Body of pancreas (tissue), 4 donors: ENCODE measurements around the gene SZRD1. TPM values are rescaled to one million over a fixed set of nuclear protein-coding genes. Genes with fewer than 3 reads are reported as not detected.
"Not testable (repeated sequence)": the region's sequence is repeated elsewhere in the genome, so short reads cannot be mapped to it uniquely, and the experiment has no call there.

ENCODE experiments used
- ATAC-seq: fragments of 150-250 bp; one replicate; pipeline ENCODE4 v1.9.1; 2016
- DNase-seq, 4 donors: peaks; one replicate each; pipeline ENCODE4 v3.0.0-alpha.2; 2019
- H3K27ac ChIP-seq, 4 donors: fragments of 200-600 bp; sonication (generic); 1 replicate in 3 of 4; 2 replicates in 1 of 4; pipeline versions ENCODE4 v1.5.1 to v1.6.1; 2016 to 2019; ENCODE audit warnings: mild to moderate bottlenecking in 1 of 4, mixed read lengths in 1 of 4, moderate library complexity in 1 of 4
- H3K27me3 ChIP-seq, 2 donors: fragments of 200-600 bp; sonication (generic); one replicate each; pipeline ENCODE4 v1.6.0; 2016; ENCODE audit warnings: mild to moderate bottlenecking in 1 of 2
- H3K36me3 ChIP-seq, 2 donors: fragments of 200-600 bp; sonication (generic); replicated peaks in 1 of 2; 2 replicates each; pipeline ENCODE4 v1.5.1; 2016; ENCODE audit warnings: low read depth in 2 of 2; ENCODE audit not compliant: insufficient read depth in 1 of 2
- H3K4me1 ChIP-seq: fragments of 200-600 bp; sonication (generic); one replicate; pipeline ENCODE4 v1.6.0; 2016
- H3K4me3 ChIP-seq, 2 donors: fragments of 200-600 bp; sonication (generic); 1 replicate in 1 of 2; 2 replicates in 1 of 2; pipeline ENCODE4 v1.5.1; 2016 to 2019
- H3K9me3 ChIP-seq, 3 donors: fragments of 200-600 bp; sonication (generic); 1 replicate in 2 of 3; 2 replicates in 1 of 3; pipeline ENCODE4 v1.5.1; 2016
- CTCF ChIP-seq, 7 experiments: fragments of 450-650 bp in 4 of 7; fragments of 200-600 bp in 3 of 7; sonication (generic) in 3 of 7; IDR thresholded peaks; one replicate each; pipeline ENCODE4 v1.5.1; 2016 to 2019; ENCODE audit warnings: antibody characterized with exemption in 7 of 7
- POLR2A ChIP-seq, 3 donors: fragments of 450-650 bp; IDR thresholded peaks; one replicate each; pipeline ENCODE4 v1.6.1; 2016; ENCODE audit warnings: antibody characterized with exemption in 3 of 3, mild to moderate bottlenecking in 2 of 3
- WGBS, 2 donors: methylation state at CpG; one replicate each; pipeline ENCODE4 v1.1.5; 2017; 5-methylcytosine and 5-hydroxymethylcytosine counted together
- intact Hi-C: fragments of 100-400 bp; cut with DNase I; formaldehyde crosslinking; loops from one replicate; pipeline ENCODE4 v1.15.1; 2023
- total RNA-seq, 2 donors: library from RNA; depleted of rRNA; stranded (reverse); fragments of >200 nt; gene quantifications; one replicate each; pipeline ENCODE4 v1.1.0, GENCODE V29; 2016

SZRD1 gene
- total RNA-seq, 2 donors from 2014 or later: 26.4 to 29.8 TPM

- H3K4me1 ChIP-seq: peaks cover under 1% of the 10 kb centered on the region
- intact Hi-C loops: loop anchor here (10.0 kb wide), 1 partner anchor 88 kb away; no protein-coding TSS in a partner anchor
- DNase-seq: no peak
- no peaks in the 10 kb centered on the region for H3K27me3 ChIP-seq
- H3K36me3 ChIP-seq: no peaks in the 10 kb centered on the region
- H3K27ac ChIP-seq: no peak overlapping the region
- TF ChIP-seq POLR2A (IDR thresholded peaks at IDR 0.05) (no peak), CTCF (IDR thresholded peaks at IDR 0.05) (no peak)
- no peaks in the 10 kb centered on the region for H3K9me3 ChIP-seq
- no peak overlapping the region for H3K4me3 ChIP-seq
- no peak for ATAC-seq
- WGBS, 2 donors: 79 to 87% methylated on average over 10 of the region's 10 CpGs
Observed at GRCh38 chr1:16342331-16343062, 24.5 kb upstream of the SZRD1 start.

GRCh38 chr1:16343276-16343675 lies 23.8 kb upstream of the SZRD1 start:
- H3K9me3 ChIP-seq, H3K4me3 ChIP-seq, H3K27me3 ChIP-seq, H3K36me3 ChIP-seq, ATAC-seq, H3K27ac ChIP-seq, H3K4me1 ChIP-seq, DNase-seq: not testable (repeated sequence)
- intact Hi-C loops: loop anchor here (10.0 kb wide), 1 partner anchor 88 kb away; no protein-coding TSS in a partner anchor
- WGBS, 2 donors: 90 to 96% methylated on average over 6 of the region's 6 CpGs

- WGBS, 2 donors: 92 to 94% methylated on average over 14 of the region's 14 CpGs
- H3K27ac ChIP-seq: peak overlapping the region in 1 of 4 donors; percentile 14
- H3K4me3 ChIP-seq: no peak overlapping the region
- H3K4me1 ChIP-seq: peaks cover 27% of the 10 kb centered on the region
- no peak for DNase-seq
- no peaks in the 10 kb centered on the region for H3K27me3 ChIP-seq
- ATAC-seq: no peak
- TF ChIP-seq POLR2A (IDR thresholded peaks at IDR 0.05) (no peak), CTCF (IDR thresholded peaks at IDR 0.05) (no peak)
- no peaks in the 10 kb centered on the region for H3K9me3 ChIP-seq
- H3K36me3 ChIP-seq: no peaks in the 10 kb centered on the region
- intact Hi-C loops: loop anchor here (10.0 kb wide), 1 partner anchor 94 kb away; no protein-coding TSS in a partner anchor
Observed at GRCh38 chr1:16348414-16349182, 18.4 kb upstream of the SZRD1 start.

- Histone ChIP-seq H3K27ac (no peak overlapping the region), H3K4me1 (peaks cover 27% of the 10 kb centered on the region), H3K36me3 (no peaks in the 10 kb centered on the region), H3K4me3 (no peak overlapping the region), H3K27me3 (no peaks in the 10 kb centered on the region), H3K9me3 (no peaks in the 10 kb centered on the region)
- no peak for DNase-seq
- TF ChIP-seq POLR2A (IDR thresholded peaks at IDR 0.05) (no peak), CTCF (IDR thresholded peaks at IDR 0.05) (no peak)
- no peak for ATAC-seq
- intact Hi-C loops: loop anchor here (10.0 kb wide), 2 partner anchors 95 to 275 kb away; partner anchors contain the start of gene FAM131C
- 20 to 24% methylated on average over 2 of the region's 2 CpGs for WGBS, 2 donors
Observed at GRCh38 chr1:16349847-16350406, 17.1 kb upstream of the SZRD1 start.

- intact Hi-C loops: loop anchor here (10.0 kb wide), 1 partner anchor 277 kb away; the partner anchor contains the start of gene FAM131C
- Histone ChIP-seq H3K27ac (peak overlapping the region; percentile 88 to 95 (median 92)), H3K36me3 (no peaks in the 10 kb centered on the region), H3K27me3 (no peaks in the 10 kb centered on the region), H3K9me3 (no peaks in the 10 kb centered on the region), H3K4me3 (peak overlapping the region; percentile 77 to 97), H3K4me1 (peaks cover 27% of the 10 kb centered on the region)
- DNase-seq: no peak
- WGBS, 2 donors: 0 to 1% methylated on average over 14 to 20 of the region's 20 CpGs
- TF ChIP-seq POLR2A (IDR thresholded peaks at IDR 0.05) (no peak), CTCF (IDR thresholded peaks at IDR 0.05) (no peak)
- ATAC-seq: no peak
Observed at GRCh38 chr1:16351456-16351993, 15.5 kb upstream of the SZRD1 start.
